ENCODE results near the gene PHAF1.

The PHAF1 gene

GRCh38 chr16:67109407-67110135, at the start of gene PHAF1:
TSS of gene PHAF1 (plus strand) at chr16:67109941. CDS start at chr16:67110176, 235 bp downstream.
- no peak for TF ChIP-seq CTCF (IDR thresholded peaks at IDR 0.05; ENCODE audit: borderline replicate concordance, extremely low read depth, low read length, poor library complexity, severe bottlenecking)
- TF ChIP-seq EZH2 (IDR thresholded peaks at IDR 0.05; ENCODE audit: borderline replicate concordance, low read depth, low read length, severe bottlenecking), result no peak
- DNase-seq (peak; percentile 93), ATAC-seq (ENCODE audit: insufficient read depth, low read depth) (peak; percentile 91)
- H4K20me1 ChIP-seq (ENCODE audit: insufficient read depth, low read length), result peaks cover 14% of the 10 kb centered on the region; the same call in 1 of the 2 replicates
- peaks cover 45% of the 10 kb centered on the region for H3K79me2 ChIP-seq (ENCODE audit: insufficient read depth, low read length)
- no peaks in the 10 kb centered on the region for H3K9me3 ChIP-seq (ENCODE audit: insufficient read depth, low read length, severe bottlenecking)
- peak within 1 kb of the TSS; percentile 93 to 99 for H3K4me3 ChIP-seq (ENCODE audit: low read depth in 1 of 2, low read length in 2 of 2)
- H3K27me3 ChIP-seq (ENCODE audit: insufficient read depth, low read length, poor library complexity), result no peaks in the 10 kb centered on the region
- H3K27ac ChIP-seq (ENCODE audit: low read length), result peak within 1 kb of the TSS; percentile 77
- H3K4me1 ChIP-seq (ENCODE audit: insufficient read depth, low read length), result peaks cover 35% of the 10 kb centered on the region
- H3K4me2 ChIP-seq (ENCODE audit: insufficient read depth, low read length), result peak within 1 kb of the TSS; percentile 99
- peaks cover 7% of the 10 kb centered on the region for H3K36me3 ChIP-seq (ENCODE audit: insufficient read depth, low read length)
- peak within 1 kb of the TSS; percentile 76 for H3K9ac ChIP-seq (ENCODE audit: low read depth, low read length)
- peak within 1 kb of the TSS; percentile 97 for H2AFZ ChIP-seq (ENCODE audit: low read depth, low read length)

GRCh38 chr16:67063008-67063407, 46.7 kb upstream of the PHAF1 start:
- ATAC-seq (ENCODE audit: insufficient read depth, low read depth), result peak; percentile 88
- Histone ChIP-seq H3K27me3 (ENCODE audit: insufficient read depth, low read length, poor library complexity) (no peaks in the 10 kb centered on the region), H3K4me2 (ENCODE audit: insufficient read depth, low read length) (no peak overlapping the region), H3K9me3 (ENCODE audit: insufficient read depth, low read length, severe bottlenecking) (no peaks in the 10 kb centered on the region), H4K20me1 (ENCODE audit: insufficient read depth, low read length) (peaks cover 38% of the 10 kb centered on the region; the same call in 1 of the 2 replicates), H3K27ac (ENCODE audit: low read length) (peak overlapping the region; percentile 47), H3K36me3 (ENCODE audit: insufficient read depth, low read length) (peaks cover 56% of the 10 kb centered on the region), H3K9ac (ENCODE audit: low read depth, low read length) (no peak overlapping the region; the same call in 1 of the 2 replicates), H3K79me2 (ENCODE audit: insufficient read depth, low read length) (peaks cover 96% of the 10 kb centered on the region), H2AFZ (ENCODE audit: low read depth, low read length) (no peak overlapping the region), H3K4me1 (ENCODE audit: insufficient read depth, low read length) (peaks cover 22% of the 10 kb centered on the region), H3K4me3 (ENCODE audit: low read depth in 1 of 2, low read length in 2 of 2) (no peak overlapping the region)
- no peak for DNase-seq
- TF ChIP-seq CTCF (IDR thresholded peaks at IDR 0.05; ENCODE audit: borderline replicate concordance, extremely low read depth, low read length, poor library complexity, severe bottlenecking) (no peak), EZH2 (IDR thresholded peaks at IDR 0.05; ENCODE audit: borderline replicate concordance, low read depth, low read length, severe bottlenecking) (no peak)

GRCh38 chr16:67068212-67068753, 41.5 kb upstream of the PHAF1 start:
- Histone ChIP-seq H3K9ac (ENCODE audit: low read depth, low read length) (no peak overlapping the region), H3K79me2 (ENCODE audit: insufficient read depth, low read length) (peaks cover 56% of the 10 kb centered on the region), H3K4me1 (ENCODE audit: insufficient read depth, low read length) (peaks cover 3% of the 10 kb centered on the region; the same call in 1 of the 2 replicates), H3K27ac (ENCODE audit: low read length) (no peak overlapping the region), H2AFZ (ENCODE audit: low read depth, low read length) (no peak overlapping the region), H3K9me3 (ENCODE audit: insufficient read depth, low read length, severe bottlenecking) (no peaks in the 10 kb centered on the region), H3K4me2 (ENCODE audit: insufficient read depth, low read length) (no peak overlapping the region), H3K36me3 (ENCODE audit: insufficient read depth, low read length) (peaks cover 80% of the 10 kb centered on the region), H3K27me3 (ENCODE audit: insufficient read depth, low read length, poor library complexity) (no peaks in the 10 kb centered on the region), H4K20me1 (ENCODE audit: insufficient read depth, low read length) (peaks cover 24% of the 10 kb centered on the region; the same call in 1 of the 2 replicates), H3K4me3 (ENCODE audit: low read depth in 1 of 2, low read length in 2 of 2) (no peak overlapping the region)
- TF ChIP-seq EZH2 (IDR thresholded peaks at IDR 0.05; ENCODE audit: borderline replicate concordance, low read depth, low read length, severe bottlenecking), result no peak
- no peak for TF ChIP-seq CTCF (IDR thresholded peaks at IDR 0.05; ENCODE audit: borderline replicate concordance, extremely low read depth, low read length, poor library complexity, severe bottlenecking)
- DNase-seq (no peak), ATAC-seq (ENCODE audit: insufficient read depth, low read depth) (no peak)

Measured in DND-41 (cell line).